Spinal cord (tissue), 4 donors: ENCODE results near the gene RHEBL1. TPM values are rescaled to one million over a fixed set of nuclear protein-coding genes. Genes with fewer than 3 reads are reported as not detected.

Experiments used
- polyA plus RNA-seq, 2 donors: library from polyadenylated mRNA; unstranded; fragments of 120-200 nt; gene quantifications; one replicate each; pipeline ENCODE4 v1.2.1, GENCODE V29; 2013; ENCODE audit not compliant: insufficient read length in 2 of 2
- total RNA-seq, 2 donors: library from RNA; depleted of rRNA in 1 of 2; stranded (reverse); fragments of 120-200 nt in 1 of 2; fragments of >200 nt in 1 of 2; gene quantifications; one replicate each; pipeline versions ENCODE4 v1.2.3 to v1.2.4, GENCODE V29; 2013 to 2014

The RHEBL1 gene
- total and polyA plus RNA-seq, 4 donors, result 1.5 to 4.1 (median 1.8) TPM

Other genes starting within 250 kb of the RHEBL1 start
- 10 to 100 TPM; 44.0 to 85.4 TPM for gene DDX23, start 217.8 kb downstream of the RHEBL1 start, total RNA-seq
- 10 to 100 TPM; 76.1 to 87.0 TPM for gene DDX23, start 217.8 kb downstream of the RHEBL1 start, polyA plus RNA-seq
- gene RND1, start 204.1 kb downstream of the RHEBL1 start, total RNA-seq, result 10 to 100 TPM in 1 of 2 donors, 1 to 10 TPM in 1; 8.5 to 15.1 TPM
- gene RND1, start 204.1 kb downstream of the RHEBL1 start, polyA plus RNA-seq, result 10 to 100 TPM; 41.7 to 45.8 TPM
- 10 to 100 TPM; 12.7 to 13.9 TPM for gene FKBP11, start 144.5 kb downstream of the RHEBL1 start, total RNA-seq
- gene FKBP11, start 144.5 kb downstream of the RHEBL1 start, polyA plus RNA-seq, result 10 to 100 TPM; 12.4 to 22.5 TPM
- 10 to 100 TPM; 67.9 to 74.6 TPM for gene ARF3, start 112.5 kb downstream of the RHEBL1 start, total RNA-seq
- gene ARF3, start 112.5 kb downstream of the RHEBL1 start, polyA plus RNA-seq, result 100 to 1,000 TPM; 285 to 319 TPM
- 1 to 10 TPM; 2.5 to 2.6 TPM for gene WNT10B, start 98.2 kb downstream of the RHEBL1 start, total RNA-seq
- gene WNT10B, start 98.2 kb downstream of the RHEBL1 start, polyA plus RNA-seq, result 10 to 100 TPM; 11.6 to 12.7 TPM
- not detected for gene WNT1, start 91.7 kb downstream of the RHEBL1 start, total RNA-seq
- 1 to 10 TPM; 2.0 to 2.9 TPM for gene WNT1, start 91.7 kb downstream of the RHEBL1 start, polyA plus RNA-seq
- gene DDN, start 70.6 kb downstream of the RHEBL1 start, total RNA-seq, result under 1 TPM; 0.44 to 0.79 TPM
- 1 to 10 TPM; 1.2 to 1.5 TPM for gene DDN, start 70.6 kb downstream of the RHEBL1 start, polyA plus RNA-seq
- 10 to 100 TPM; 43.2 to 74.7 TPM for gene PRKAG1, start 51.2 kb downstream of the RHEBL1 start, total RNA-seq
- gene PRKAG1, start 51.2 kb downstream of the RHEBL1 start, polyA plus RNA-seq, result 10 to 100 TPM; 65.2 to 75.2 TPM
- 10 to 100 TPM; 27.2 to 39.6 TPM for gene KMT2D, start 9.2 kb downstream of the RHEBL1 start, total RNA-seq
- gene KMT2D, start 9.2 kb downstream of the RHEBL1 start, polyA plus RNA-seq, result 10 to 100 TPM; 41.6 to 43.2 TPM
- 1 to 10 TPM; 5.4 to 8.1 TPM for gene DHH, start 24.8 kb upstream of the RHEBL1 start, total RNA-seq
- gene DHH, start 24.8 kb upstream of the RHEBL1 start, polyA plus RNA-seq, result 1 to 10 TPM; 1.3 to 4.8 TPM
- 10 to 100 TPM; 38.0 to 48.5 TPM for gene LMBR1L, start 40.9 kb upstream of the RHEBL1 start, total RNA-seq
- 100 to 1,000 TPM in 1 of 2 donors, 10 to 100 TPM in 1; 81.0 to 127 TPM for gene LMBR1L, start 40.9 kb upstream of the RHEBL1 start, polyA plus RNA-seq
- 1,000 to 10,000 TPM; 1,390 to 1,569 TPM for gene TUBA1B, start 61.4 kb upstream of the RHEBL1 start, total RNA-seq
- 1,000 to 10,000 TPM; 2,470 to 2,528 TPM for gene TUBA1B, start 61.4 kb upstream of the RHEBL1 start, polyA plus RNA-seq
- 1,000 to 10,000 TPM; 2,198 to 2,635 TPM for gene TUBA1A, start 119.1 kb upstream of the RHEBL1 start, total RNA-seq
- gene TUBA1A, start 119.1 kb upstream of the RHEBL1 start, polyA plus RNA-seq, result 1,000 to 10,000 TPM; 4,527 to 4,721 TPM
- 10 to 100 TPM; 30.4 to 68.8 TPM for gene TUBA1C, start 195.1 kb upstream of the RHEBL1 start, total RNA-seq
- gene TUBA1C, start 195.1 kb upstream of the RHEBL1 start, polyA plus RNA-seq, result 10 to 100 TPM; 42.5 to 52.3 TPM
- gene PRPH, start 225.2 kb upstream of the RHEBL1 start, total RNA-seq, result 100 to 1,000 TPM in 1 of 2 donors, 10 to 100 TPM in 1; 22.8 to 141 TPM
- 100 to 1,000 TPM; 289 to 341 TPM for gene PRPH, start 225.2 kb upstream of the RHEBL1 start, polyA plus RNA-seq